Measurements from ENCODE around the gene CLDN20. TPM values are rescaled to one million over a fixed set of nuclear protein-coding genes. Genes with fewer than 3 reads are reported as not detected.

The CLDN20 gene
- total and polyA plus RNA-seq, 10 of the 15 experiments (the other 5 are each of a cell fraction or from before 2014, with no cell fraction given) = 0.13 to 0.23 TPM; not detected in 8

DNA sequence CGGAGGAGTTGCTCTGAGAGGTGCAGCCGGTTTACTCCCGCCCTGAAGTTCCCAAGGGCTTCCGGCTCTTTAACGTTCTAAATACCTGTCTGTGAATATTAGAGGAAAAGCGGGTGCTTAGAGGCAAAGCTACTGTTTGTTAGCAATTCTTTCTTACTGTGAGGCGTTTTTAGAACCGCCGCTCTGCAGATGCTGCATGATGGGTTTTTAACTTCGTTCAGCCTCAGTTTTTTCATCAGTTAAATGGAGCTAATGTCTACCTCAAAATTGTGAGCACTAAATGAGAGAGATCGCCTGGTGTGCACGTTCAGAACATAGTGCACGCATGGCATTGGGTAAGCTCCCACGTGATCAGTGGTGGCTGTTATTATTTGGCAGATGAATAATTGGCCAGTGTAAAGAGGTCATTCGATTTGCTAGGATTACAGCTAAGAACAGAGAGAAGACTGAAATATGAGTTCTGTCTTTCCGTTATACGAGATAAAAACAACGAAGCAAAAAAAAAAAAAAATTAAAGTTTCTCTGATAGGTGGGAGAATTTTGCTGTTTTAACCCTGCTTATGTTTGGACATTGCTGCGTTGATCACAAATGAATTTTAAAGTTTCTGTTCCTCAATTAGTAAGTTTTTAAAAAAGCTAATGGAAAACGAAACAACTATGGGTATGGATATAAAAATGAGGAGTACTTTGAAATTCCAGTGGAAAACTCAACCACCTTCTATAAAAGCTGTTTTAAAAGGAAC, 51.1 kb downstream of the CLDN20 start (continued):
- TF ChIP-seq, protein P1, sequence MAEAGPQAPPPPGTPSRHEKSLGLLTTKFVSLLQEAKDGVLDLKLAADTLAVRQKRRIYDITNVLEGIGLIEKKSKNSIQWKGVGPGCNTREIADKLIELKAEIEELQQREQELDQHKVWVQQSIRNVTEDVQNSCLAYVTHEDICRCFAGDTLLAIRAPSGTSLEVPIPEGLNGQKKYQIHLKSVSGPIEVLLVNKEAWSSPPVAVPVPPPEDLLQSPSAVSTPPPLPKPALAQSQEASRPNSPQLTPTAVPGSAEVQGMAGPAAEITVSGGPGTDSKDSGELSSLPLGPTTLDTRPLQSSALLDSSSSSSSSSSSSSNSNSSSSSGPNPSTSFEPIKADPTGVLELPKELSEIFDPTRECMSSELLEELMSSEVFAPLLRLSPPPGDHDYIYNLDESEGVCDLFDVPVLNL (IDR thresholded peaks at IDR 0.05; ENCODE audit: low read depth, low read length) = no peak
- 0 out of 2 replicates have a peak, but pooled peaks have one; percentile 31 for TF ChIP-seq TBL1XR1 (IDR thresholded peaks at IDR 0.05; ENCODE audit: low read depth, low read length)
- no peak for TF ChIP-seq MTA3 (IDR thresholded peaks at IDR 0.05; ENCODE audit: borderline replicate concordance, low read length)
- TF ChIP-seq FOXM1 (IDR thresholded peaks at IDR 0.05; ENCODE audit: low read depth, low read length) = 0 out of 2 replicates have a peak, but pooled peaks have one; percentile 45
- TF ChIP-seq, protein P2, sequence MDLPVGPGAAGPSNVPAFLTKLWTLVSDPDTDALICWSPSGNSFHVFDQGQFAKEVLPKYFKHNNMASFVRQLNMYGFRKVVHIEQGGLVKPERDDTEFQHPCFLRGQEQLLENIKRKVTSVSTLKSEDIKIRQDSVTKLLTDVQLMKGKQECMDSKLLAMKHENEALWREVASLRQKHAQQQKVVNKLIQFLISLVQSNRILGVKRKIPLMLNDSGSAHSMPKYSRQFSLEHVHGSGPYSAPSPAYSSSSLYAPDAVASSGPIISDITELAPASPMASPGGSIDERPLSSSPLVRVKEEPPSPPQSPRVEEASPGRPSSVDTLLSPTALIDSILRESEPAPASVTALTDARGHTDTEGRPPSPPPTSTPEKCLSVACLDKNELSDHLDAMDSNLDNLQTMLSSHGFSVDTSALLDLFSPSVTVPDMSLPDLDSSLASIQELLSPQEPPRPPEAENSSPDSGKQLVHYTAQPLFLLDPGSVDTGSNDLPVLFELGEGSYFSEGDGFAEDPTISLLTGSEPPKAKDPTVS (IDR thresholded peaks at IDR 0.05; ENCODE audit: low read depth, low read length) = peak; percentile 56; the same call in 1 of the 2 replicates
- no peak for TF ChIP-seq HCFC1 (IDR thresholded peaks at IDR 0.05; ENCODE audit: low read length)
- TF ChIP-seq, protein P3, sequence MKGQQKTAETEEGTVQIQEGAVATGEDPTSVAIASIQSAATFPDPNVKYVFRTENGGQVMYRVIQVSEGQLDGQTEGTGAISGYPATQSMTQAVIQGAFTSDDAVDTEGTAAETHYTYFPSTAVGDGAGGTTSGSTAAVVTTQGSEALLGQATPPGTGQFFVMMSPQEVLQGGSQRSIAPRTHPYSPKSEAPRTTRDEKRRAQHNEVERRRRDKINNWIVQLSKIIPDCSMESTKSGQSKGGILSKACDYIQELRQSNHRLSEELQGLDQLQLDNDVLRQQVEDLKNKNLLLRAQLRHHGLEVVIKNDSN (IDR thresholded peaks at IDR 0.05; ENCODE audit: borderline replicate concordance, extremely low read length, insufficient read depth, low read depth, low read length) = peak; percentile 75
- TF ChIP-seq BACH1 (IDR thresholded peaks at IDR 0.05; ENCODE audit: borderline replicate concordance) = no peak
- TF ChIP-seq KLF5 (IDR thresholded peaks at IDR 0.05; ENCODE audit: partially characterized antibody) = peak; percentile 60
- TF ChIP-seq ZNF217 (IDR thresholded peaks at IDR 0.05) = peak; percentile 95
- TF ChIP-seq FOS (IDR thresholded peaks at IDR 0.05; ENCODE audit: borderline replicate concordance, extremely low read depth, insufficient read length) = no peak
- no peak; the same call in 1 of the 2 replicates for TF ChIP-seq PKNOX1 (IDR thresholded peaks at IDR 0.05)
- peak; percentile 83; the same call in 1 of the 2 replicates for TF ChIP-seq HDAC2 (IDR thresholded peaks at IDR 0.05)
- TF ChIP-seq RELB (IDR thresholded peaks at IDR 0.05; ENCODE audit: low read depth) = 0 out of 2 replicates have a peak, but pooled peaks have one; percentile 10
- TF ChIP-seq SMC3 (IDR thresholded peaks at IDR 0.05; ENCODE audit: borderline replicate concordance, low read length) = no peak
- TF ChIP-seq IKZF2 (IDR thresholded peaks at IDR 0.05) = peak in 1 of 2 experiments; percentile 46; a peak in 2 of 4 replicates
- peak; percentile 44; the same call in 1 of the 2 replicates for TF ChIP-seq RCOR1 (conservative IDR thresholded peaks at IDR 0.05; ENCODE audit: low read depth, low read length)
- TF ChIP-seq KDM1A (IDR thresholded peaks at IDR 0.05; ENCODE audit: borderline replicate concordance) = no peak
- TF ChIP-seq HDGF (IDR thresholded peaks at IDR 0.05) = no peak
- peak; percentile 62 for TF ChIP-seq SPI1 (IDR thresholded peaks at IDR 0.05; ENCODE audit: borderline replicate concordance, insufficient read depth, low read depth, low read length)
- TF ChIP-seq RUNX3 (IDR thresholded peaks at IDR 0.05; ENCODE audit: low read length) = no peak; the same call in 1 of the 2 replicates
- TF ChIP-seq NR2C2 (IDR thresholded peaks at IDR 0.05; ENCODE audit: borderline replicate concordance, control insufficient read depth, insufficient read length, low read depth) = no peak
- peak; percentile 53 for TF ChIP-seq NBN (IDR thresholded peaks at IDR 0.05)
- 0 out of 2 replicates have a peak, but pooled peaks have one; percentile 36 for TF ChIP-seq TAF1 (IDR thresholded peaks at IDR 0.05; ENCODE audit: borderline replicate concordance, low read depth, low read length)
- TF ChIP-seq EGR1 (IDR thresholded peaks at IDR 0.05; ENCODE audit: borderline replicate concordance in 1 of 2, low read depth in 2 of 2, low read length in 2 of 2) = no peak

Data from GM12878 (cell line).